Stimulated activated CD4-positive, alpha-beta T cell treated with anti-CD3 and anti-CD28 coated beads, Interleukin-4, amount 100 ng/mL, for 48 hours (primary cell): Measurements from ENCODE around the gene GJC1.

ENCODE experiments used
- DNase-seq, 2 donors: peaks; one replicate each; pipeline ENCODE4 v3.0.0-alpha.2; 2020; ENCODE audit warnings: low read depth in 2 of 2

The GJC1 gene

DNA sequence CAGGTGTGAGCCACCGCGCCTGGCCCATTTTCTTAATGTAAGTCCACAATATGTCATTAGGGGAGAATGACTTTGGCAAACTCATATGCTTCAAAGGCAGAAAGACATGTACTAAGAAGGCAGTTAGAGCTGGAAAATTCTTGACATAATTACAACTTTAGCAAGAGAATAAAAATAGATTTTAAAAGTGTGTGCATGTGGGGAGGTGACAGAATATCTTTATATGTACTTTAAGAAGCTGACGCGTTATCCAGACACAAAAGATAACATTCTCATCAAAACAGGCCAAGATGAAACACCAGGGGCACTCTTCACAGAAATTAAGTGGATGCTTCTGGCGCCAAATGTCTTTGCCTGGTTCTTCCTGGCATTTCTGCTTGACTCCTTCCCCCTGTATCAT, 28.2 kb downstream of the GJC1 start:
- no peak for DNase-seq

DNA sequence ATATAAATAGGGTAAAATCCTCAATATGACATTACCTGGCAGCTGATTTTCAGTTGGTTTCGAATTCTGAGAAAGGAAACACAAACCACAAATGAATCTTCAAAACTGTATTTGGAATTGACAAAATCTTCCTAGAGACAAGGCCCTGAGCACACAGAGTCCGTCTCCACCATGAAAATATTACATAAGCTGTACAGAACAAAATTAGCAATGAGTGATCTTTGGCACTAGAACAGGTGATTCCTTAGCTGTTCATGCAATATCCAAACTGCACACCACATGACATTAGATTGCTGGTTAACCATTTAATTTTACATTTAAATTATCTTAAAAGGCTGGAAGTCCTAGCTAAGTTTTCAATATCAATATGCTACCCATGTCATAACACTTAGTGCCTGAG, 31.7 kb downstream of the GJC1 start:
- DNase-seq, result no peak

DNA sequence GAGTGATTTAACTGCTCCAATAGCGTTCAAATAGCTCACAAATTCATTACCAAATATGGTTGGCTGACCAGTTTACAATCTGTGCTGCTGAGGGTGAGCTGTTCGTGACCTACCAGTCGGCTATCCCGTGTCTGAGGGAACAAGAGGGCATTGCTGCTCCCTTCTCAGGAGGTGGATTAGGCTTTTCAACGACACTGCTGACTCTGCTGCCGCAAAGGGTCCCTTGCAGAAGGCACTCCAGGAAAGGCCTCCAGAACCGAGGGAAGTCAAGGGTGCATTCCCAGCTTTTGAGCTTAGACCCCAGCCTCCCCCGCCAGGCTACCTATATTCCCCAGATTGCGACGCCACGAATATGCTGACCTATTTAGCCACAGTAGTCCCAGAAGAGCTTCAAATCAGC, 32.3 kb downstream of the GJC1 start:
- no peak for DNase-seq

DNA sequence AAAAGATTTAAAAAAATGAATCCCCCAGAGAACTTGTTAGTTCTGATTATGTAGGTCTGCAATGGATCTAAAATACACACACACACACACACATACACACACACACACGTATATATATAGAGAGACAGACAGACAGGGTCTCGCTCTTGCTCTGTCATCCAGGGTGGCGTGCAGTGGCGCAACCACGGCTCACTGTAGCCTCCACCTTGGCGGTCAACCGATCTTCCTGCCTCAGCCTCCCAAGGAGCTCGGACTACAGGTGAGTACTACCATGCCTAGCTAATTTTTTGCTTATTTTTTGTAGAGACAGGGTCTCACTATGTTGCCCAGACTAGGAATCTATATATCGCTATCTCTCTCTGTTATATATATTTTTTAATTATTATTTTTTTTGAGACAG, 33.4 kb downstream of the GJC1 start:
- DNase-seq, result no peak

DNA sequence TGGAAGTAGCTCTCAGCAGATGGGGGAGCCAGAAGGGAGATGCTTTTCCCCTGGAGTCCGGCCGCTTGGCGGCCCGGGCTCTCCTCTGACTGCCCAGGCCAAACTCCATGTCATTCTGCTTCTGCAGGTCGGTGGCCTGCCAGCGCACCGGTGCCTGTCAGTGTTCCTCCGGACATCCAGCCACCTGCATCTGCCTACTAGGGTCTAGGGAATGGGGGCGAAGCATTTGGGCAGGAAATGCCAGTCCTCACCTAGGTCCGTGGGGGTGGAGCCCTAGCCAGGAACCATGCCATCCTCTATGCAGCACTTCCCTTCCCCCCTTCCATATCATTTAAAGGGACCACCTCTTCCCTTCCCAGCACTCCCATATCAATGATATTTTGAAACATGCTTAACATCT, 34.2 kb downstream of the GJC1 start:
- no peak for DNase-seq

DNA sequence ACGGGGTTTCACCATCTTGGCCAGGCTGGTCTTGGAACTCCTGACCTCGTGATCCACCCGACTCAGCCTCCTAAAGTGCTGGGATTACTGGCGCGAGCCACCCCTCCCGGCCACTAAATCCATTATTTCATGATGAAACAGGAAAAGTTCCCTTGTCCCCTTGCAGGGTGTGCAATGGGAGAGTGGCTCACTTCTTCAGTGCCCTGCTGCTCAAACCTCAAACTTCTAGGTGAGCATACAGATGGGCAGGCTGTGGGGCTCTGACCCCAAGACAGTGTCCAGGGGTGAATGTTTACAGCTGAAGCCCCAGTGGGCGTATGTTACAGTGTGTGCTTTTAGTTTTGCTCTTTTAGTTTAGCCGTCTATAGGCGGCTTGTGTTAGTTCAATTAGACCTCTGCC, 34.7 kb downstream of the GJC1 start:
- no peak for DNase-seq

DNA sequence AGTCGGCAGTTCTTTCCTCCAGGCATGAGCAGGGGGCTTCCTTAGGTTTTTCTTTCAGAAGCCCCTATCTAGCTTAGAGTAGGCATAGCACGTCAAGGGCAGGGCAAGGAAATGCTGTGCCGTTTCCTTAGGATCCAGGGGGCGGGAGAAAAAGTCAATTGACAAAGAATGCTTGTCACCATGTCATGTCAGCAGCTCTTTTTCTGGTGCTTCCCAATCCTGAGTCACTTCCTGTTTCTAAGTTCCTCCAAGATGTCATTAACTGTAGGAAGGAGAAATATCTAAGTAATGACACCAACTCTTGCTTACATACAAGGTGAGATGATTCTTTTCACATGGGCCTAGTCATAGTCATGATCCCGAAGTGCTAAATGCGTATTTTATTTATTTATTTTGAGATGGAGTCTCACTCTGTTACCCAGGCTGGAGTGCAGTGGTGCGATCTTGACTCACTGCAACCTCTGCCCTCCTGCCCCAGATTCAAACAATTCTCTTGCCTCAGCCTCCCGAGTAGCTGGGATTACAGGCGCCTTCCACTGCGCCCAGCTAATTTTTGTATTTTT, 35.2 kb downstream of the GJC1 start:
- DNase-seq, result no peak

DNA sequence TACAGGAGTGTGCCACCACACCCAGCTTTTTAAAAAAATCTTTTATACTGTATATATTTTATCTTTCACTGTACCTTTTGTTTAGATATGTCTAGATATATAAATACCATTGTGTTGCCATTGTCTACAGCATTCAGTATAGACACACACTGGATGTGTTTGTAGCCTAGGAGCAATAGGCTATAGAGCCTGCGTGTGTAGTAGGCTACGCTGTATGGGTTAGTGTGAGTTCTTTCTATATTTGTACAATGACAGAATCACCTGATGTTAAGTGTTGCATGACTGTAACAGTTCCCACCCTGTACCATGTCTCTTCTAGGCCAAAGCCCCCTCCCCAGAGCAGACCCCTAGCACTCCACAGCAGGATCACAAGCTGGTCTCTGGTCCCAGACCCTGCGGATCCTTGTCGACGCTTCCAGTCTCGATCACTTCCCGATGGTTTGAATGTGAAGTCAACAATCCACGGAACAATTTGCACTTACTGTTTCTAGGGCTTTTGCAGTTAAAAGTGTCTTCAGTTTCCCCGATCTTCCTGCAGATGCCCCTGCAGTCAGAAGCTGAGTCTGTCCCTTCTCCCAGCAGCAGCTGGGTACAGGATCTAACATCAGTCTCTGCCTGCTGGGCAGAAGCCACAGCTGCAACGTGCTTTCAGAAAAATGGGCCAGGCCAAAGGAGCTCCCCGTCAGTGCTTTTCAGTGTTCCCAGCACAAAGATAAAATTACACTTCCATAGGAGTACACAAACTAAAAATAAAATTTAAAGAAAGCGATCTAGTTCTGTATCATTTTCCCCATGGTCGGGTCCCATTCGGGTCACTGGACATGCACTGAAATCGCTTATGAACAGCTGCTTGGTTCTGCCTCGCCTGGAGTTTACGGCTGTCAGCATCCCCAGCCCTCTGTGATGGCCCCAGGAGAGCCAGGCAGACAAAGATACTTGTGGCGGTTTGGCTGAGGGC, 35.9 kb downstream of the GJC1 start:
- no peak for DNase-seq

DNA sequence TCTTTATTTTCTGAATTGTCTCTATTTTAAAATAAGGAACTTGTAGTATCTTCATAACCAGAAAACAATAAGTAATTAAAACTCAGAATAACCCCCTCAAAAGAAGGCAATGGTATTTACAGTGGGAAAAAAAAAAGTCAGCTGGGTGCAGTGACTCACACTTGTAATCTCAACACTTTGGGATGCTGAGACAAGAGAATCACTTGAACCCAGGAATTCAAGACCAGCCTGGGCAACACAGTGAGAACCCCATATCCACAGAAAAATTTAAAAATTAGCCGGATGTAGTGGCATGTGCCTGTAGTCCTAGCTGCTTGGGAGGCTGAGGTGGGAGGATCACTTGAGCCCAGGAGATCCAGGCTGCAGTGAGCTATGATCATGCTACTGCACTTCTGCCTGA, 37.8 kb downstream of the GJC1 start:
- no peak for DNase-seq

DNA sequence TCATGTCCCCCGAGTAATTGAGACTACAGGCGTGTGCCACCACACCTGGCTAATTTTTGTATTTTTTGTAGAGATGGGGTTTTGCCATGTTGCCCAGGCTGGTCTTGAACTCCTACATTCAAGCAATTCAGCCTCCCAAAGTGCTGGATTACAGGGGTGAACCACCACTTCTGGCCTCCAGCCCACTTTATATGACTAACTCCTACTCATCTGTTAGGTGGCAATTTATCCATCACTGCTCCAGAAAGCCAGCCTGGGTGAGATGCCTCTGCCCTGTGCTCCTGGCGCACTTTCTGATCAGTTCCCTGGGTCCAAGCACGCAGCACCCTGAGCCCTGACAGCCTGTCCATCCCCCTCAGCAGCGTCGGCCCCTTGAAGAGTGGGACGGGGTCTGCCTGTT, 41.9 kb downstream of the GJC1 start:
- no peak for DNase-seq

DNA sequence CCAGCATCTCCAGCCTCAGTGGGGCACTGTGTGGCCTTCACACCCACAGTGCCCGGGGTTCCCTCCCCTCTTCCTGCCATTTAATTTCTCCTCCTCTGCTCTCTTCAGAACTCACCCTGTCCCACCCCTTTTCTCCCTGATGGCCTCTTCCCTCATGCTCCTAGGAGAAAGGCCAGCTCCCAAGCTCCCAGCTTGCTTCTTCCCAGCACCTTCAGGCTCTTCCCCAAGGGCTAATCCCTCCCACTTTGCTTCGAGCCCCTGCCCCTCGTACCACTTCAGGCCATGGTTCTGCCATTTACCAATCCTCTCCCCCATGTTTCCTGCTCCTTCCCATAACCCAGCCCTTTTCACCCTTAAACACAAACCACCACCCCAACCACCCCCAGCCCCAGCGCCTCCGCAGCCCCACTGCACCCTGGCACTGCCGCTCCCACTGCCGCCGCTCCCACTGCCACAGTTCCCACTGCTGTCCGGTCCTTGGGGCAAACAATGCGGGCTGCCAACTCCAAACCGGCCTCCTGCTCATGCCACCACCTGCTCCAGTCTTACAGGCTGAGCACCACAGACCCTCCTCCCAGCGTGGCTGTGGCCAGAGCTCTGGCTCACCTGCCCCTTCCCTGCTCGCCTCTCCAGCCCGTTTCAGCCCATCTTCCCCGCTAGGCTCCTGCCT, 42.7 kb downstream of the GJC1 start:
- no peak for DNase-seq

DNA sequence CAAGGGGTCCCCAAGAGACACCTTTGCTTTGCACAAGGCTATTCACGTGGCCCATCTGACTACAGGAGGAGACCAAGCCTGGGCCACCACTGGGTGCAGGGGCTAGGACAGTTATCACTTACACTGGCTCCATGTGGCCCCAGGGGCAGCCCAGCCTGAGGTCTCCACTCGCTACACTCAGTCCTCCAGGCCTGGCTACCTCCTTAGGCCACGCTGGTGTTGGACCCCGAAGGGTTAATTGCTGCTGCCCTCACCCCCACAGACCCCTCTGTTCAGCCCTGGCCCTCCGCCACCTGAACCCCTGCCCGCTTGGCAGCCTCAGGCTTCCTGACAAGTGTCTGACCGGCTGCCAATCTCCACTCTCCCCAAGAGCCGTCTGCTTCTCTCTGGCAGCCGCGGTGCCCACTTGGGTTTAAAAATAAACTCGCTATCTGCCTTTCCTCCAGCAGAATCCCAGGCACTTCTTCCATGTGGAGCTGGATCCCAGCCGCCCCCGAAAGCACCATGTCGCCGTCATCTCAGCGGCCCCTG, 43.5 kb downstream of the GJC1 start:
- no peak for DNase-seq

DNA sequence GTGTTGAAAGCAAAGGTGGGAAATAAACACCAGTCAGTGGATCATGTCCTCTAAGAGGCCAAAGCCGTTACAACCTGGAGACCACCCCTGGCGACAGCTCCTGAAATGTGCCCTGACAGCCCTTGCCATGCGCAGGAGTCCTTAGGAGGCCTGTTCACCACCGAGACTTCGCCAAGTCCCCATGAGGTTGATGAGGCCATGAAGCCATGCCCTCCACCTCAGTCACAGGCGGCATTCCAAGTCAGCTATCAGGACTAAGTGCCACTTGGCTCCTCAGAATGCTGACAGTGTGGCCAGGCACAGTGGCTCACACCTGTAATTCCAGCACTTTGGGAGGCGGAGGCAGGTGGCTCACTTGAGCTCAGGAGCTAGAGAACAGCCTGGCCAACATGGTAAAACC, 44.2 kb downstream of the GJC1 start:
- no peak for DNase-seq

DNA sequence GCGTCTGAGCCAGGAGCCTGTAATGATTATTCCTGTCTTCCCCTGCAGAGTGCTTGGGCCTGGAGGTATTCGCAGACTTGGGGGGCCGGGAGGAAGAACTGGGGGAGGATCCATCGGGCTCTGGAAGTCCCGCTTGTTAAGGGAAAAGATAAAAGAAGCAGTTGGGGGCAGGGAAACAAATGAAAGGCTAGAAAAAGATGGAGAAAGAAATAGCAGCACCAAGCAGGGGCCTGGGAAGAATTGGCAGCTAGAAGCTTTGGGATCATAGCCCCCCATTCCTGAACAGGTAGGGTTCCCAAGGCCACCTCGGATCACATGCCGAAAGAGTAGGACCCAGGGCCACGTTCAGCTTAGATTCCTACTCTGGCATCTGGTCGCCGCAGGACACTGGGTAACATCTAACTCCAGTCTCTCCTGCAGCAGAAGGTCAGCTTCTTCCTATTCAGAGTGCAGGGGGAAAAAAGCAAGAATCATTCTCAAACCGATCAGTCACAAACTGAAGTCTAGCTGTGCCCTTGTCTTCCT, 47.7 kb downstream of the GJC1 start:
- DNase-seq, result no peak

DNA sequence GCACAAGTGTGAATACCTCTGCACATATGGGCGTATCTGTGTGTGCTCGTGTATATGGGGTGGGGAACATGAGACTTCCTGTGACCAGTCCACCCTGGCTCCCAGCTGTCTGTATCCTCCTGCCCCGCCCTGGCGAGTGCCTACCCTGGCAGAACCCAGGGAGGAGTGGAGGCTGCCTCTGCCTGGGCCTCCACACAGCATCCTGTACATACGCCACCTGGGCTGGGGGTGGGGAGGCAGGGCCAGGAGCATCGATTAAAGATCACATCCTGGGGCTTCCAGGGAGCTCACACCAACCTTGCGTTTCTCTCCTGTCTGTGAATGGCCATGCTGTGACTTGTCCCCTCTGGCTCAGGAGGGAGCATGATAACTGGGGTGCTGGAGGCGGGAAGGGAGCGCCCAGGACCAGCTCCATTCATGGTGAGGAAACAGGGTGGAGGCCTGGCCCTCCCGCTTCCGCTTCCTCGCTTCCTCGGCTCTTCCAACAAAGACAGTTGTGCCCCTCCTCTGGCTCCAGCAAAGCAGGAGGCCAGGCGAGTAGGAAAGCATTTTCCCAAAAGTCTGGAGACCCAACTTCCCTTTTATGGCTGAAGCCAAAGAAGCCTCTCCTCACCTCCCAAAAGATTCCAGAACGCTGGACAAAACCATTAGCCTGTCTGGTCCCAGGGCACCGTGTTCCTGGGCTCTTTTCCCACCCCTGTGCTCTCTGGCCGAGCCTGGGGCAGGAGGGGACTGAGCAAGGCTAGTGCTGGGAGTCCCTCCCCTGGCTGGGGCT, 48.3 kb downstream of the GJC1 start:
- no peak for DNase-seq

DNA sequence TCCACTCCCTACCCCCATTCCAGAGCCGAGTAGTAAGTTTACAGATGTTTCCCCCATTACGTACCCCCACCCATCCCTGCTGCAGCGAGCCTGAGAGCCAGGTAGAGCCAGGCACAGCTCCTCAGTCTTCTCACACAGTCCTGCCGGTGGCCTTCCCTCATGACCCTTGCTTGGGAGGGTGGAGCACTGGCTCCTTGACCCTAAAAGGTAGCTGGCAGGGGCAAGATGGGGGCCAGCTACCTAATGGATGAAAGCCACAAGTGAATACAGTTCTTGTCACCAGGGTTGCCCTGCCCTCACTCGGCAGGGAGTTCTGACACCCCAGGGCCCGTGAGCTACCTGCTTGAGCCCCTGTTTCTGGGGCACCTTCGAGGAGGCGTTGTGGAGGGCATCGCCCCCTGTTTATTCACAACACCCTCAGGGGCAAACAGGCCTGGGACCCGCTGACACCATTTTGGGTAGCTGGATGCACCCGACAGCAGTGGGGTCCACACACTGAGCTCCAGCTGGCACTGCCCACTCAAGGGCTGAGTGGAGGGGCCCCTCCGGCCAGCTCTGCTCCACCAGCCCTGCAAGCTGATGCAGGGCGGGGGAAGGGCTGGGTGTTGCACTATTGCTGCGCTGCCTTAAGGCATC, 49.1 kb downstream of the GJC1 start:
- DNase-seq, result no peak

DNA sequence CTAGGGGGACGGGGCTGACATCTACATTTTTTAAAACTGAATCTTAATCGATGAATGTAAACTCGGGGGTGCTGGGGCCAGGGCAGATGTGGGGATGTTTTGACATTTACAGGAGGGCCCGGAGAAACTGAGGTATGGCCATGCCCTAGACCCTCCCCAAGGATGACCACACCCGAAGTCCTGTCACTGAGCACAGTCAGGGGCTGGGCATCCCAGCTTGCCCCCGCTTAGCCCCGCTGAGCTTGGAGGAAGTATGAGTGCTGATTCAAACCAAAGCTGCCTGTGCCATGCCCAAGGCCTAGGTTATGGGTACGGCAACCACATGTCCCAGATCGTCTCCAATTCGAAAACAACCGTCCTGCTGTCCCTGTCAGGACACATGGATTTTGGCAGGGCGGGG, 49.9 kb downstream of the GJC1 start:
- no peak for DNase-seq

DNA sequence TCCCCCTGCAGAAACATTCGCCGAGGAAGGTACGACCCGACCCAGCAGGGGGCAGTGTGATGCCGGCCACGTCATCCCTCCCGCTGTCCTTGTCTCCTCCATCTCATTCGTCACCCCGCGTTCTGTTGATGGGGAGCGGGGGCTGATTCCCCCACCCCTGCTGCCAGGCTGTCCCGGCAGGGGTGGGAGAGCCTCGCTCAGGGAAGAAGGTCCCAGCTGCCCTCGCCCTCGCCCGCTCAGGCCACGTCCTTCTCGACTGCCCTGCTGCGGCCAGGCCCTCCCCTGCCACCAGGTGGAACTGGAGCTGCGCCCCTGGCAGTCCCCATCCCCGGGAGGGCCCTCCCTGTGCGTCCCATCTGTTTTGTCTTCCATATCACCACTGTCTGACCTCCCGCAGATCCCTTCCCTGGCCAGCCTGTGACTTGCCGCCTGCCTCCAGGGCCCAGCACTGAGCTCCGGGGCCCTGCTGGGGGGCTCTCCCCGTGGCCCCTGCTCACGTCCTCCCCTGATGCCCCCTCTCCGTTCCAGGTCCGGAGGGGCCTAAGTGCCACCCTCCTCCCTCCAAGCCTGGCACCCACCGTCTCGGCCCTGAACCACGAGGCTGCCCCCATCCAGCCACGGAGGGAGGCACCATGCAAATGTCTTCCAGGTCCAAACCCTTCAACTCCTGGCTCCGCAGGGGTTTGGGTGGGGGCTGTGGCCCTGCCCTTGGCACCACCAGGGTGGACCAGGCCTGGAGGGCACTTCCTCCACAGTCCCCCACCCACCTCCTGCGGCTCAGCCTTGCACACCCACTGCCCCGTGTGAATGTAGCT, 50.7 kb downstream of the GJC1 start:
- DNase-seq, result peak; percentile 78 to 82

DNA sequence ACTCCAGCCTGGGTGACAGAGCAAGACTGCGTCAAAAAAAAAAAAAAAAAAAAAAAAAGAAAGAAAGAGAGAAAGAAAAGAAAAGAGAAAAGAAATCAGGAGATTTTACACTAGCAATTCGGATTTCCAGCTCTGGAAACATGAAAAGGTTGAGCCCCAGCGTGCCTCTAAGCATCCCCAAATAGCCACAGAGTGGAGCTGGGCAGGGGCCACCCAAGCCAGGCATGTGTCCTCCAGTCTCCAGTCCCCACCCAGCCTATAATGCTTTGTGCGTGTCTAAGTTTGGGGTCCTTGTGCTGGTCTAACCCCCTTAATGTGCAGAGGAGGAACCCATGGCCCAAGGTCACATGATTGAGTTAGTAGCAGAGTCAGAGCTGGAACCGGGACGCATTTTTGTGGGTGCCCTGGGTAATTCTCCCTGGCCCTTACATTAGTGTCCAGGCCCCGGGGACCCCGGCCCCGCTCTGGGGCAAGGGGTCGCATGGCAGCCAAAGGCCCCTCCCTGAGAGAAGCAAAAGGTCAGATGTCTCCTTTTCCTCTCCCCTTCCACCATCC, 51.4 kb downstream of the GJC1 start:
- no peak for DNase-seq
